AG04449 (cell line): ENCODE results near the gene CHKA.

Source experiments
- CTCF ChIA-PET: fragments of 350-600 bp; formaldehyde crosslinking; extraction: SDS; loops from one replicate; lab custom pipeline; 2021; ENCODE audit warnings: antibody characterized with exemption; lab: Yijun Ruan, JAX
- POLR2A ChIA-PET: fragments of 400-600, 350-600 bp; formaldehyde crosslinking; extraction: SDS; loops from one replicate; lab custom pipeline; 2020; ENCODE audit warnings: antibody characterized with exemption, inconsistent platforms; lab: Yijun Ruan, JAX
- DNase-seq: peaks from one replicate; pipeline ENCODE4 v3.0.0-alpha.2; 2010; ENCODE audit warnings: low read depth, low spot score
- H3K4me3 ChIP-seq: 2 replicates; pipeline ENCODE4 v1.5.1; 2011; ENCODE audit warnings: low read depth, mild to moderate bottlenecking, control low read depth, low read length
- CTCF ChIP-seq: IDR thresholded peaks from one replicate; pipeline ENCODE4 v1.5.1; 2011; ENCODE audit warnings: mild to moderate bottlenecking, moderate library complexity, low read length, control low read depth, inconsistent platforms; ENCODE audit not compliant: insufficient read depth; ENCODE audit errors: missing control alignments

CHKA gene

DNA sequence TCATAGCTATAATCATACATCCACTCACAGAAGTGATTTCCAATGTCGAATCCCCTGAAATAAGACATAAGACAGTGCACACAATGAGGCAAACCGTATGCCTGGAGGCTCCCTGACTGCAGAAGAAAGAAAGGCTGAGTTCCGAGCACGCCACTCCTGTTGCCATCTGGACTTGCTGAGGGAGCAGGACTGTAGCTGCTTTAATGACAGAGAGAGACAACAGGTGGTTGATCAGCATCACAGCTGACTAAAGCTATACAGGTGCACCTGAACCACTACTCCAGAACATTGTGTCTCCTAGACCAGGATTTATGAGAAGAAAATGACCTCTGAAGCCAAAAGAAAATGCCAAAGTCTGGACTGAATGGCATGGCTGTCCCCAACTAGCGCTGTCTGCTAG lies 55.3 kb downstream of the CHKA start:
- ChIA-PET CTCF (no interaction called here), POLR2A (no interaction called here)
- no peak overlapping the region for H3K4me3 ChIP-seq
- no peak for DNase-seq
- TF ChIP-seq CTCF: no peak

GRCh38 chr11:68064926-68065325 lies 56.3 kb downstream of the CHKA start:
- TF ChIP-seq CTCF: no peak
- ChIA-PET POLR2A (no interaction called here), CTCF (interaction anchor here (1.3 kb wide), 1 partner anchor 144 kb away, joined by 3 read pairs; no protein-coding TSS in a partner anchor)
- H3K4me3 ChIP-seq: no peak overlapping the region
- DNase-seq: no peak

GRCh38 chr11:68061508-68061907 lies 59.7 kb downstream of the CHKA start:
- TF ChIP-seq CTCF: no peak

DNA sequence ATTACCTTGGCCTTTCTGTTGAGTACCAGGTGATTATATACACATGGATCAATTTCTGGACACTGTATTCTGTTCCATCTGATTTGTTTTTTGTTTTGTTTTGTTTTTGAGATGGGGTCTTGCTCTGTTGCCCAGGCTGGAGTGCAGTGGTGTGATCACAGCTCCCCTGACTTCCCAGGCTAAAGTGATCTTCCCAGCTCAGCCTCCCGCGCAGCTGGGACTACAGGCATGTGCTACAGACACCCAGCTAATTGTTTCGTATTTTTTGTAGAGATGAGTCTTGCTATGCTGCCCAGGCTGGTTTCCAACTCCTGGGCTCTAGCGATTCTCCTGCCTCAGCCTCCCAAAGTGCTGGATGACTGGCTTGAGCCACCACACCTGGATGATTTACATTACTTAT lies 63.4 kb downstream of the CHKA start:
- TF ChIP-seq CTCF: no peak
- ChIA-PET POLR2A (no interaction called here), CTCF (no interaction called here)
- H3K4me3 ChIP-seq: no peak overlapping the region
- no peak for DNase-seq

More at GRCh38 chr11:68061508-68061907, 59.7 kb downstream of the CHKA start:
- ChIA-PET CTCF (no interaction called here), POLR2A (no interaction called here)
- DNase-seq: no peak
- no peak overlapping the region for H3K4me3 ChIP-seq

GRCh38 chr11:68056317-68057285 lies 64.6 kb downstream of the CHKA start:
- CTCF ChIA-PET: no interaction called here
- no peak for TF ChIP-seq CTCF
- DNase-seq: no peak
- H3K4me3 ChIP-seq: no peak overlapping the region
- POLR2A ChIA-PET: no interaction called here
